ENCODE results near the gene PLXNC1.

The PLXNC1 gene
- total RNA-seq: 13.5 to 77.2 (median 28.6) reads per million in 9 experiments

- DNase-seq (peak; percentile 59 to 64 (median 63)), ATAC-seq (replicated peaks) (peak; percentile 63)
- Mint-ChIP-seq H3K36me3 (ENCODE audit: insufficient read depth) (peaks cover 9% of the 10 kb centered on the region), H3K9me3 (no peaks in the 10 kb centered on the region), H3K27me3 (no peaks in the 10 kb centered on the region), H3K27ac (peak within 1 kb of the TSS; percentile 17 to 35), H3K4me1 (ENCODE audit: low read depth in 2 of 2) (peaks cover 18 to 20% of the 10 kb centered on the region in 2 donors), H3K4me3 (peak within 1 kb of the TSS; percentile 89 to 90)
Measured at GRCh38 chr12:94147991-94148738, at the start of gene PLXNC1. TSS of gene PLXNC1 (plus strand) at chr12:94148577. CDS start at chr12:94148972, 395 bp downstream.

- DNase-seq (no peak), ATAC-seq (replicated peaks) (no peak)
- Mint-ChIP-seq H3K4me1 (ENCODE audit: low read depth in 2 of 2) (peaks cover 7 to 10% of the 10 kb centered on the region in 2 donors), H3K36me3 (ENCODE audit: insufficient read depth) (no peaks in the 10 kb centered on the region), H3K27ac (no peak overlapping the region), H3K9me3 (no peaks in the 10 kb centered on the region), H3K27me3 (peaks cover 25 to 29% of the 10 kb centered on the region in 2 donors), H3K4me3 (no peak overlapping the region)
Measured at GRCh38 chr12:94099191-94099590, 49.2 kb upstream of the PLXNC1 start.

GRCh38 chr12:94099632-94100031 is 48.7 kb upstream of the PLXNC1 start:
- Mint-ChIP-seq H3K36me3 (ENCODE audit: insufficient read depth) (no peaks in the 10 kb centered on the region), H3K4me1 (ENCODE audit: low read depth in 2 of 2) (peaks cover 7 to 10% of the 10 kb centered on the region in 2 donors), H3K9me3 (no peaks in the 10 kb centered on the region), H3K4me3 (no peak overlapping the region), H3K27ac (no peak overlapping the region), H3K27me3 (peaks cover 28 to 29% of the 10 kb centered on the region in 2 donors)
- DNase-seq (no peak), ATAC-seq (replicated peaks) (no peak)

- H3K27ac Mint-ChIP-seq: no peak overlapping the region
- ATAC-seq (replicated peaks) (no peak), DNase-seq (no peak)
- H3K4me1 Mint-ChIP-seq (ENCODE audit: low read depth in 2 of 2): peaks cover 7 to 10% of the 10 kb centered on the region in 2 donors
- H3K9me3 Mint-ChIP-seq: no peaks in the 10 kb centered on the region
- peaks cover 31 to 35% of the 10 kb centered on the region in 2 donors for H3K27me3 Mint-ChIP-seq
- peak overlapping the region in 1 of 2 donors; percentile 89 for H3K4me3 Mint-ChIP-seq
- H3K36me3 Mint-ChIP-seq (ENCODE audit: insufficient read depth): no peaks in the 10 kb centered on the region
Measured at GRCh38 chr12:94100211-94100627, 48.2 kb upstream of the PLXNC1 start.

- Mint-ChIP-seq H3K4me1 (ENCODE audit: low read depth in 2 of 2) (peaks cover 7 to 10% of the 10 kb centered on the region in 2 donors), H3K27me3 (peaks cover 35 to 44% of the 10 kb centered on the region in 2 donors), H3K27ac (peak overlapping the region; percentile 77 to 80), H3K36me3 (ENCODE audit: insufficient read depth) (no peaks in the 10 kb centered on the region), H3K9me3 (no peaks in the 10 kb centered on the region), H3K4me3 (peak overlapping the region; percentile 88 to 89)
- peak; percentile 71 to 77 (median 73) for DNase-seq
- peak; percentile 79 for ATAC-seq (replicated peaks)
Measured at GRCh38 chr12:94100990-94101737, 47.2 kb upstream of the PLXNC1 start.

GRCh38 chr12:94101738-94102660 is 46.4 kb upstream of the PLXNC1 start:
- peak; percentile 81 to 86 (median 84) for DNase-seq
- Mint-ChIP-seq H3K9me3 (no peaks in the 10 kb centered on the region), H3K4me1 (ENCODE audit: low read depth in 2 of 2) (peaks cover 7 to 10% of the 10 kb centered on the region in 2 donors), H3K4me3 (peak overlapping the region; percentile 88 to 89), H3K27me3 (peaks cover 37 to 47% of the 10 kb centered on the region in 2 donors), H3K36me3 (ENCODE audit: insufficient read depth) (no peaks in the 10 kb centered on the region), H3K27ac (peak overlapping the region; percentile 77 to 80)
- peak; percentile 90 for ATAC-seq (replicated peaks)

GRCh38 chr12:94103986-94104385 is 44.4 kb upstream of the PLXNC1 start:
- DNase-seq: no peak
- Mint-ChIP-seq H3K27ac (peak overlapping the region in 1 of 2 donors; percentile 61), H3K9me3 (no peaks in the 10 kb centered on the region), H3K36me3 (ENCODE audit: insufficient read depth) (no peaks in the 10 kb centered on the region), H3K27me3 (peaks cover 26 to 45% of the 10 kb centered on the region in 2 donors), H3K4me1 (ENCODE audit: low read depth in 2 of 2) (peaks cover 7 to 10% of the 10 kb centered on the region in 2 donors), H3K4me3 (no peak overlapping the region)
- ATAC-seq (replicated peaks): no peak

GRCh38 chr12:94107910-94108309 is 40.5 kb upstream of the PLXNC1 start:
- Mint-ChIP-seq H3K4me1 (ENCODE audit: low read depth in 2 of 2) (no peaks in the 10 kb centered on the region), H3K27me3 (peaks cover 32 to 41% of the 10 kb centered on the region in 2 donors), H3K36me3 (ENCODE audit: insufficient read depth) (peaks cover 3% of the 10 kb centered on the region), H3K4me3 (no peak overlapping the region), H3K9me3 (no peaks in the 10 kb centered on the region), H3K27ac (no peak overlapping the region)
- ATAC-seq (replicated peaks) (no peak), DNase-seq (no peak)

GRCh38 chr12:94109160-94109559 is 39.2 kb upstream of the PLXNC1 start:
- Mint-ChIP-seq H3K4me1 (ENCODE audit: low read depth in 2 of 2) (no peaks in the 10 kb centered on the region), H3K36me3 (ENCODE audit: insufficient read depth) (peaks cover 3% of the 10 kb centered on the region), H3K27me3 (peaks cover 27 to 34% of the 10 kb centered on the region in 2 donors), H3K9me3 (no peaks in the 10 kb centered on the region), H3K4me3 (no peak overlapping the region), H3K27ac (no peak overlapping the region)
- DNase-seq: no peak
- ATAC-seq (replicated peaks): no peak

- no peak overlapping the region for H3K4me3 Mint-ChIP-seq
- H3K27ac Mint-ChIP-seq: no peak overlapping the region
- no peaks in the 10 kb centered on the region for H3K4me1 Mint-ChIP-seq (ENCODE audit: low read depth in 2 of 2)
- DNase-seq (no peak), ATAC-seq (replicated peaks) (no peak)
- H3K36me3 Mint-ChIP-seq (ENCODE audit: insufficient read depth): peaks cover 3% of the 10 kb centered on the region
- H3K9me3 Mint-ChIP-seq: no peaks in the 10 kb centered on the region
- peaks cover 23% of the 10 kb centered on the region in 2 donors for H3K27me3 Mint-ChIP-seq
Measured at GRCh38 chr12:94110258-94110657, 38.1 kb upstream of the PLXNC1 start.

- Mint-ChIP-seq H3K9me3 (no peaks in the 10 kb centered on the region), H3K27me3 (peaks cover 13 to 17% of the 10 kb centered on the region in 2 donors), H3K4me3 (no peak overlapping the region), H3K4me1 (ENCODE audit: low read depth in 2 of 2) (no peaks in the 10 kb centered on the region), H3K27ac (no peak overlapping the region), H3K36me3 (ENCODE audit: insufficient read depth) (peaks cover 3% of the 10 kb centered on the region)
- ATAC-seq (replicated peaks): no peak
- no peak for DNase-seq
Measured at GRCh38 chr12:94111302-94111701, 37.1 kb upstream of the PLXNC1 start.

GRCh38 chr12:94112121-94112520 is 36.3 kb upstream of the PLXNC1 start:
- Mint-ChIP-seq H3K27me3 (peaks cover 6 to 12% of the 10 kb centered on the region in 2 donors), H3K9me3 (no peaks in the 10 kb centered on the region), H3K27ac (no peak overlapping the region), H3K4me3 (no peak overlapping the region), H3K4me1 (ENCODE audit: low read depth in 2 of 2) (no peaks in the 10 kb centered on the region), H3K36me3 (ENCODE audit: insufficient read depth) (peaks cover 3% of the 10 kb centered on the region)
- no peak for ATAC-seq (replicated peaks)
- no peak for DNase-seq

GRCh38 chr12:94114166-94114565 is 34.2 kb upstream of the PLXNC1 start:
- DNase-seq (no peak), ATAC-seq (replicated peaks) (no peak)
- H3K4me3 Mint-ChIP-seq: no peak overlapping the region
- no peaks in the 10 kb centered on the region for H3K4me1 Mint-ChIP-seq (ENCODE audit: low read depth in 2 of 2)
- H3K27me3 Mint-ChIP-seq: peaks cover 3 to 12% of the 10 kb centered on the region in 2 donors
- H3K36me3 Mint-ChIP-seq (ENCODE audit: insufficient read depth): peaks cover 2% of the 10 kb centered on the region
- H3K27ac Mint-ChIP-seq: no peak overlapping the region
- H3K9me3 Mint-ChIP-seq: no peaks in the 10 kb centered on the region

Data from effector memory CD8-positive, alpha-beta T cell (primary cell).